HEK293T (cell line): ENCODE measurements around the gene GPR34.
"Not testable (repeated sequence)": the region's sequence is repeated elsewhere in the genome, so short reads cannot be mapped to it uniquely, and the experiment has no call there.

Source experiments
- CTCF ChIA-PET: fragments of 350-600 bp; formaldehyde crosslinking; extraction: SDS; loops from one replicate; lab custom pipeline; 2021; ENCODE audit warnings: antibody characterized with exemption, inconsistent platforms; lab: Yijun Ruan, JAX
- POLR2A ChIA-PET: fragments of 350-600 bp; formaldehyde crosslinking; extraction: SDS; loops from one replicate; lab custom pipeline; 2020; ENCODE audit warnings: antibody characterized with exemption, inconsistent platforms; lab: Yijun Ruan, JAX
- DNase-seq: peaks from one replicate; pipeline ENCODE4 v3.0.0; 2012; ENCODE audit warnings: mixed read lengths; ENCODE audit errors: extremely low spot score
- ARNT ChIP-seq: fragments of 450-650 bp; IDR thresholded peaks from 2 replicates; pipeline ENCODE4 v1.6.1; 2017; ENCODE audit warnings: mild to moderate bottlenecking
- BHLHE40 ChIP-seq: fragments of 450-650 bp; IDR thresholded peaks from 2 replicates; pipeline ENCODE4 v1.6.1; 2016; ENCODE audit warnings: mild to moderate bottlenecking, moderate library complexity, borderline replicate concordance
- CTBP1 ChIP-seq: fragments of 450-650 bp; IDR thresholded peaks from 2 replicates; pipeline ENCODE4 v1.6.1; 2016; ENCODE audit warnings: borderline replicate concordance
- ELF4 ChIP-seq: fragments of 450-650 bp; IDR thresholded peaks from 2 replicates; pipeline ENCODE4 v1.6.1; 2017; ENCODE audit warnings: antibody characterized with exemption
- FOXA1 ChIP-seq: fragments of 450-650 bp; IDR thresholded peaks from 2 replicates; pipeline ENCODE4 v1.6.1; 2016; ENCODE audit warnings: mild to moderate bottlenecking
- FOXK2 ChIP-seq: fragments of 450-650 bp; IDR thresholded peaks from 2 replicates; pipeline ENCODE4 v1.6.1; 2016; ENCODE audit warnings: mild to moderate bottlenecking
- FOXM1 ChIP-seq: fragments of 450-650 bp; IDR thresholded peaks from 2 replicates; pipeline ENCODE4 v1.6.1; 2017; ENCODE audit warnings: mild to moderate bottlenecking, borderline replicate concordance
- HDGF ChIP-seq: fragments of 450-650 bp; IDR thresholded peaks from 2 replicates; pipeline ENCODE4 v1.6.1; 2017; ENCODE audit warnings: antibody characterized with exemption, borderline replicate concordance
- L3MBTL2 ChIP-seq: fragments of 450-650 bp; conservative IDR thresholded peaks from 2 replicates; pipeline ENCODE4 v1.6.1; 2016; ENCODE audit warnings: mild to moderate bottlenecking
- LEF1 ChIP-seq: fragments of 450-650 bp; IDR thresholded peaks from 2 replicates; pipeline ENCODE4 v1.6.1; 2017; ENCODE audit warnings: mild to moderate bottlenecking, borderline replicate concordance
- NFRKB ChIP-seq: fragments of 450-650 bp; IDR thresholded peaks from 2 replicates; pipeline ENCODE4 v1.6.1; 2016; ENCODE audit warnings: mild to moderate bottlenecking, moderate library complexity
- SP1 ChIP-seq: fragments of 450-650 bp; IDR thresholded peaks from 2 replicates; pipeline ENCODE4 v1.6.1; 2017
- SUZ12 ChIP-seq: fragments of 450-650 bp; IDR thresholded peaks from 2 replicates; pipeline ENCODE4 v1.6.1; 2016; ENCODE audit warnings: mild to moderate bottlenecking
- TARDBP ChIP-seq: fragments of 450-650 bp; IDR thresholded peaks from 2 replicates; pipeline ENCODE4 v1.6.1; 2016
- ZNF384 ChIP-seq: fragments of 450-650 bp; IDR thresholded peaks from 2 replicates; pipeline ENCODE4 v1.6.1; 2016
- TF ChIP-seq, protein P1 (sequence below): fragments of 450-650 bp; IDR thresholded peaks from 2 replicates; pipeline ENCODE4 v1.6.1; 2016

The GPR34 gene

DNA sequence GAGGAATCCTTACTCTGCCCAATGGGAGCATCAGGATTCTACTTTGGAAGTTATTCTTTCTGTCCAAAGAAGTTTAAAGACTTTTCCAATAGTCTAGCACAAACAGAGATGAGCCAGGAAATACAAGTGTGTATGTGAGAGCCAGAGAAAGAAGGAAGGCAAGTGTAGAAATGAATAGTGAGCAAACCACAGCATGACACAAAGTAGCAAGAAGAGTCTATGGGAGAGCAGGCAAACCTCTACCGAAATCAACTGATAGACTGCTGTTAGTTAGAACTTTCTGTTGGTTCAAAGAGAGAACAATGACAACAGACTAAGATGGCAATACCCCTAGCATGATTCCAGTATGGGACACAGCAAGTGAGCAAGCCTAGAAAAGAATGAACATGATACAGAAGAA lies 16.1 kb upstream of the GPR34 start:
- ChIA-PET POLR2A (no interaction called here), CTCF (no interaction called here)
- no peak for DNase-seq
- TF ChIP-seq HDGF (no peak), CTBP1 (no peak), FOXM1 (no peak), BHLHE40 (no peak), FOXA1 (no peak)

DNA sequence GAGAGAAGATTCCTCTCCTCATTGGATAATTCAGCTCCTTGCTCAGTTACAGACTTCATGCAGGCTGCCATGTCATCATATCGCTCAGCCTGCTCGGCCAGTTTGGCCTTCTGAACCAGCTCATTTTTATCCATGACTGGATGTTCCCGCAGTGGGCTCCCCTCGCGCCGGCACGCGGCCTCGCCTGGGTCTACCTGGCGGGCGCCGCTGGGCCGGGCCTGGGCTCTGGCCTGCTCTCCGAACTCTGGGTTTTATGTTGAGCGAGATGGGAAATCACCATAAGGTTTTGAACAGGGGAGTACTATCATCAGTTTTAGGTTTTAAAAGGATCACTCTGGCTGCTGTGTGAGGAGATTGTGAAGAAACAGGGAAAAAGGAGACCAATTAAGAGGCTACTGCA lies 12.4 kb upstream of the GPR34 start:
- DNase-seq, CTCF ChIA-PET, POLR2A ChIA-PET: not testable (repeated sequence)

DNA sequence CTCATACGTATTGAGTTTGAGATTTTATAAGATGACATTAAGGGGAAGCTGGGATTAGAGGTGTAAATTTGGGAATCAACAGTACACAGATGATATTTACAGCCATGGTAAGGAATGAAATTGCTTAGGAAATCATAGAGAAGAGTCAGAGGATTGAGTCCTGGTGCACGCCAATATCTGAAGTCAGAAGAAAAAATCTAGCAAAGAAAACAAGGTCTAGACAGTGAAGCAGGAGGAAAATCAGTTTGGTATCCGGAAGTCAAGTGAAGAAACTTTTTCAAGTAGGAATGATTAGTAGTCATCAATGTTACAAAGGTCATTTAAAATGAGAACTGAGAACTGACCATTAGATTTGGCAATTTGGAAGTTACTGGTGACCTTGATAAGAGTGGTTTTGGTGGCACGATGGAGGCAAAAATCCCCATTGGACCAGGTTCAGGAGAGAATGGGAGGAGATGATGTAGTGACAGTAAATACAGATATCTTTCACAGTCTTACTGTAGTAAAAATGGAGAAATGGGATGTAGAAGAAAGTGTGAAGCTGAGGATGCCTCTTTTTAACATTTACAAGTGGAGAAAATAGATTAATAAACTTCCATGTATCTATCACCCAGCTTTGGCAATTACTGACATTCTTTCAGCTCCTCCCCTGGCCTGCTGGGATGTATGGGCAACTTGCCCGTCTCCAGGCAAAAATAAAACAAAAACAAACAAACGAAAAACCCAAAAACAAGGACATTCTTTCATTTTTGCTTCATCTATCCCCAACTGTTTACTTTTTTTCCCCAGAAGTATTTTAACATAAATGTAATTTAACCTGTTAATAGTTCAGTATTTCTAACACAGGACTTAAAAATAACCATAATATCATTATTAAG lies 11.4 kb upstream of the GPR34 start:
- ChIA-PET CTCF (no interaction called here), POLR2A (no interaction called here)
- no peak for DNase-seq
- TF ChIP-seq ZNF384 (no peak), NFRKB (no peak), L3MBTL2 (no peak), SP1 (no peak), FOXM1 (no peak), TARDBP (no peak), CTBP1 (no peak), FOXA1 (no peak), BHLHE40 (no peak), HDGF (no peak), ARNT (no peak), LEF1 (no peak), FOXK2 (no peak), SUZ12 (no peak), ELF4 (no peak)
- TF ChIP-seq, protein P1, sequence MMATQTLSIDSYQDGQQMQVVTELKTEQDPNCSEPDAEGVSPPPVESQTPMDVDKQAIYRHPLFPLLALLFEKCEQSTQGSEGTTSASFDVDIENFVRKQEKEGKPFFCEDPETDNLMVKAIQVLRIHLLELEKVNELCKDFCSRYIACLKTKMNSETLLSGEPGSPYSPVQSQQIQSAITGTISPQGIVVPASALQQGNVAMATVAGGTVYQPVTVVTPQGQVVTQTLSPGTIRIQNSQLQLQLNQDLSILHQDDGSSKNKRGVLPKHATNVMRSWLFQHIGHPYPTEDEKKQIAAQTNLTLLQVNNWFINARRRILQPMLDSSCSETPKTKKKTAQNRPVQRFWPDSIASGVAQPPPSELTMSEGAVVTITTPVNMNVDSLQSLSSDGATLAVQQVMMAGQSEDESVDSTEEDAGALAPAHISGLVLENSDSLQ = no peak

DNA sequence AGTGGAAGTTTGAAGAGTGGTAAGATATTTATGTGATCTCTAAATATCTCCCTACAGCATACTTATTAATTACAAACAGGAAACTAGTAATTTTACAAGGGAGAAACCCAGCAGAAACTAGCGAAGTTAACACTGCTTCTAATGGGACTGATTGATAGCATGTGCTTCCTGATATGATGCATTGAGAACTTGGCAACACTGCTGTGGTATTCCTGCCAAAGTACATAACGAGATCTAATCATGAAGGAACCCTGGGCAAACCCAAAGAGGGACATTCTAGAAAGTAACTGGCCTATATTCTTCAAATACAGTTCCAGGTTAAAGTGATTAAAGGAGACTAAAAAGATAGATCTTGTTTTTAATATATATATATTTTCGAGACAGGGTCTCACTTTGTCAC lies 4.6 kb upstream of the GPR34 start:
- DNase-seq = no peak
- no peak for TF ChIP-seq NFRKB
- no peak for TF ChIP-seq TARDBP
- TF ChIP-seq ZNF384 = no peak
- no peak for TF ChIP-seq FOXK2
- no peak for TF ChIP-seq BHLHE40
- no peak for TF ChIP-seq FOXA1
- TF ChIP-seq ARNT = no peak
- TF ChIP-seq, protein P1 = no peak
- no peak for TF ChIP-seq FOXM1
- no peak for TF ChIP-seq CTBP1
- TF ChIP-seq SUZ12 = no peak
- TF ChIP-seq L3MBTL2 = no peak
- no peak for TF ChIP-seq ELF4
- TF ChIP-seq SP1 = no peak
- no peak for TF ChIP-seq HDGF
- TF ChIP-seq LEF1 = no peak
- CTCF ChIA-PET = no interaction called here
- POLR2A ChIA-PET = no interaction called here

DNA sequence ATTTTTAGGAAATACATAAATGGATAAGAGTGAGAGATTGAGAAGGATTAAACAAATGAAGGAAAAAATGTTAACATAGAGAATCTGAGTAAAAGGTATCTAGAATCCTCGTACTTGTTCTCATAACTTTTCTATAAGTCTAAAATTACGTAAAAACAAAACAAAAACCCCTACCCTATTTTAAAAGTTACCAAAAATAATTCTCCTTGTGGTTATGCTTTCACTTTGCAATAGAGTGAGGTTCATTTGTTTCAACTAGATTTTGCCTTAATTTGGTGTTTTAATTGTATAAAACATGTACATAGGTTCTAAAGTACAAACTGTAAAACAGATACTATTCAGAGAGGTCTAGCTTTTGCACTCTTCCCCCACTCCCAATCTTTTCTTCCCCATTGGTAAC lies 3.8 kb upstream of the GPR34 start:
- no peak for DNase-seq
- no peak for TF ChIP-seq BHLHE40
- no peak for TF ChIP-seq FOXA1
- no peak for TF ChIP-seq ZNF384
- TF ChIP-seq FOXK2 = no peak
- TF ChIP-seq SP1 = no peak
- TF ChIP-seq, protein P1 = no peak
- no peak for TF ChIP-seq ARNT
- TF ChIP-seq HDGF = no peak
- TF ChIP-seq SUZ12 = no peak
- no peak for TF ChIP-seq LEF1
- TF ChIP-seq ELF4 = no peak
- TF ChIP-seq NFRKB = no peak
- TF ChIP-seq L3MBTL2 = no peak
- no peak for TF ChIP-seq CTBP1
- TF ChIP-seq FOXM1 = no peak
- TF ChIP-seq TARDBP = no peak
- ChIA-PET POLR2A (no interaction called here), CTCF (no interaction called here)

DNA sequence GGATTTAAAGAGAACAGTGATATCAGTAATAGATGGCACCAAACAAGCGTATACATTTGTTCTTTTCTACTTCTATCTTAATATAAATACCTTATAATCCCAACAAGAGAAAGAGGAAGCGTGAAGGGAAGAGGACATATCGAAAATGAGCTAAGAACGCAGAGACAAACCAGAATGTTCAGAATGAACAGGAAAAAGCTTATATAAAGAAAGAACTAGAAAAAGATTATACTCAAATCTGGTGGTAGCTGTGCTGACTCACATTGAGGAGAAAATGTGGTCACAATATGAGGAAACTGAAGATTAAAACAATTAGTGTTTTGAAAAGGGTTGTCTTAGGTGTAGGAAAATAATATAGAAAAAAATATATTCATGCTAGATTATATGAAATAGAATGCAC lies 2.0 kb upstream of the GPR34 start:
- POLR2A ChIA-PET = no interaction called here
- no peak for DNase-seq
- CTCF ChIA-PET = no interaction called here
- TF ChIP-seq SP1 (no peak), HDGF (no peak), BHLHE40 (no peak), FOXK2 (no peak), ZNF384 (no peak), TARDBP (no peak), NFRKB (no peak), FOXA1 (no peak), L3MBTL2 (no peak)
